Neural cell (in vitro differentiated cells): ENCODE results near the gene CAPN2. TPM values are rescaled to one million over a fixed set of nuclear protein-coding genes. Genes with fewer than 3 reads are reported as not detected.

Experiments used
- H2AFZ ChIP-seq: fragments of 200-600, 300-800 bp; sonication (generic), shearing (Covaris generic); 2 replicates; pipeline ENCODE4 v1.6.0; 2014; ENCODE audit warnings: low read depth, mild to moderate bottlenecking, antibody characterized with exemption, low read length, moderate library complexity
- H3F3A ChIP-seq: fragments of 200-600 bp; shearing (Covaris generic); 2 replicates; pipeline ENCODE4 v1.6.1; 2016; ENCODE audit warnings: mild to moderate bottlenecking, moderate library complexity, mixed read lengths, antibody characterized with exemption, low read length; ENCODE audit not compliant: insufficient read depth, poor library complexity, severe bottlenecking
- H3K27ac ChIP-seq: fragments of 200-600, 300-800 bp; sonication (generic), shearing (Covaris generic); 2 replicates; pipeline ENCODE4 v1.5.1; 2014; ENCODE audit warnings: mild to moderate bottlenecking, low read length, moderate library complexity
- H3K27me3 ChIP-seq: fragments of 300-800, 200-600 bp; sonication (generic), shearing (Covaris generic); 2 replicates; pipeline ENCODE4 v1.6.0; 2014; ENCODE audit warnings: mild to moderate bottlenecking, low read depth, low read length, moderate library complexity; ENCODE audit not compliant: insufficient read depth
- H3K36me3 ChIP-seq: fragments of 300-800, 200-600 bp; sonication (generic), shearing (Covaris generic); 2 replicates; pipeline ENCODE4 v1.5.1; 2014; ENCODE audit warnings: mild to moderate bottlenecking, antibody characterized with exemption, low read length, moderate library complexity; ENCODE audit not compliant: insufficient read depth
- H3K4me2 ChIP-seq: fragments of 300-800, 200-600 bp; sonication (generic), shearing (Covaris generic); 2 replicates; pipeline ENCODE4 v1.6.0; 2014; ENCODE audit warnings: mild to moderate bottlenecking, low read length
- H3K4me3 ChIP-seq: fragments of 300-800, 200-600 bp; sonication (generic), shearing (Covaris generic); 2 replicates; pipeline ENCODE4 v1.5.1; 2014; ENCODE audit warnings: mild to moderate bottlenecking, low read length, moderate library complexity
- H3K79me2 ChIP-seq: fragments of 200-600 bp; shearing (Covaris generic); replicated peaks from 2 replicates; pipeline ENCODE4 v1.6.0; 2014; ENCODE audit warnings: mild to moderate bottlenecking, low read length, moderate library complexity; ENCODE audit not compliant: insufficient read depth
- H3K9ac ChIP-seq: fragments of 300-800, 200-600 bp; sonication (generic), shearing (Covaris generic); 2 replicates; pipeline ENCODE4 v1.6.1; 2016; ENCODE audit warnings: mild to moderate bottlenecking, low read length, mixed read lengths
- H3K9me2 ChIP-seq: fragments of 200-600 bp; shearing (Covaris generic); 2 replicates; pipeline ENCODE4 v1.6.1; 2016; ENCODE audit warnings: mild to moderate bottlenecking, low read length, mixed read lengths; ENCODE audit not compliant: insufficient read depth
- H3K9me3 ChIP-seq: fragments of 200-600, 300-800 bp; sonication (generic), shearing (Covaris generic); 2 replicates; pipeline ENCODE4 v1.6.1; 2016; ENCODE audit warnings: mild to moderate bottlenecking, mixed run types, low read length, moderate library complexity, mixed read lengths
- H4K20me1 ChIP-seq: fragments of 200-600 bp; shearing (Covaris generic); 2 replicates; pipeline ENCODE4 v1.6.1; 2016; ENCODE audit warnings: mild to moderate bottlenecking, mixed run types; ENCODE audit not compliant: insufficient read depth
- EP300 ChIP-seq: fragments of 450-650 bp; conservative IDR thresholded peaks from 2 replicates; pipeline ENCODE4 v1.6.1; 2014; ENCODE audit warnings: antibody characterized with exemption, mild to moderate bottlenecking, moderate library complexity; ENCODE audit not compliant: poor library complexity, severe bottlenecking
- EZH2 ChIP-seq: fragments of 200-600, 300-800 bp; shearing (Covaris generic), sonication (generic); IDR thresholded peaks from 2 replicates; pipeline ENCODE4 v1.6.1; 2014; ENCODE audit warnings: antibody characterized with exemption, low read length, borderline replicate concordance, mild to moderate bottlenecking; ENCODE audit not compliant: insufficient read depth, poor library complexity, severe bottlenecking
- MXI1 ChIP-seq: fragments of 450-650 bp; conservative IDR thresholded peaks from 2 replicates; pipeline ENCODE4 v1.6.1; 2014; ENCODE audit warnings: antibody characterized with exemption, mild to moderate bottlenecking; ENCODE audit not compliant: poor library complexity, severe bottlenecking
- POLR2AphosphoS5 ChIP-seq: IDR thresholded peaks from 2 replicates; pipeline ENCODE4 v1.6.1; 2012
- RAD21 ChIP-seq: fragments of 450-650 bp; conservative IDR thresholded peaks from 2 replicates; pipeline ENCODE4 v1.6.1; 2014; ENCODE audit warnings: antibody characterized with exemption, mild to moderate bottlenecking, moderate library complexity
- SMC3 ChIP-seq: fragments of 450-650 bp; conservative IDR thresholded peaks from 2 replicates; pipeline ENCODE4 v1.6.1; 2014; ENCODE audit warnings: antibody characterized with exemption, mild to moderate bottlenecking, moderate library complexity; ENCODE audit not compliant: poor library complexity
- TAF1 ChIP-seq: IDR thresholded peaks from 2 replicates; pipeline ENCODE4 v1.6.1; 2012; ENCODE audit warnings: low read depth
- polyA plus RNA-seq: library from polyadenylated mRNA; depleted of rRNA; stranded (reverse); fragments of >200 nt; gene quantifications from 2 replicates; pipeline ENCODE4 v1.2.3, GENCODE V29; 2014
- TF ChIP-seq, protein P1 (sequence below): IDR thresholded peaks from 2 replicates; pipeline ENCODE4 v1.6.1; 2012; ENCODE audit warnings: borderline replicate concordance
- TF ChIP-seq, protein P2 (sequence below): fragments of 450-650 bp; IDR thresholded peaks from 2 replicates; pipeline ENCODE4 v1.5.1; 2014; ENCODE audit warnings: antibody characterized with exemption, mild to moderate bottlenecking, moderate library complexity; ENCODE audit not compliant: poor library complexity, severe bottlenecking

The CAPN2 gene
- polyA plus RNA-seq, 1 donor from 2014 or later = 58.8 TPM

DNA sequence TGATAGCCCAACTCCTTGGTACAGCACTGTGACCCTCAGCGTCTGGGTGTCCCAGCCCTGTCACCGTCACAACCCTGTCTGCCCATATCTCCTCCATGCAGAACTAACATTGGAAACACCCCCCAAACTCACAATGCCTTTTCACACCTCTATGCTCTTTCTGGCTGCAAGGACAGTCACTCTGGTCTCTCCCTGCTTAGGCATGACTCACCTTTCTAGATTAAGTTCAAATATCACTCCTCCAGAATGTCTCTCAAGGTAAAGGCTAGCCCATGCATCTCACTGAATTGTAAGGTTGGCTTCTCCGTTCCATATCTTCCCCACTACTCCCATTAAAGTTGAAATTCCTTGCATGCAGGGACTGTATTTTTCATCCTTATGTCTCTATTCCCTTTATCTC, 29.8 kb upstream of the CAPN2 start:
- Histone ChIP-seq H3K9ac (no peak overlapping the region), H3K9me2 (no peaks in the 10 kb centered on the region), H3K36me3 (no peaks in the 10 kb centered on the region), H3K79me2 (no peaks in the 10 kb centered on the region), H3K4me2 (no peak overlapping the region), H3K27me3 (no peaks in the 10 kb centered on the region), H3K27ac (no peak overlapping the region), H3K9me3 (no peaks in the 10 kb centered on the region), H2AFZ (no peak overlapping the region), H3K4me3 (no peak overlapping the region), H4K20me1 (no peaks in the 10 kb centered on the region), H3F3A (no peaks in the 10 kb centered on the region)
- no peak for TF ChIP-seq RAD21
- no peak for TF ChIP-seq MXI1
- no peak for TF ChIP-seq TAF1
- no peak for TF ChIP-seq EP300
- TF ChIP-seq, protein P1, sequence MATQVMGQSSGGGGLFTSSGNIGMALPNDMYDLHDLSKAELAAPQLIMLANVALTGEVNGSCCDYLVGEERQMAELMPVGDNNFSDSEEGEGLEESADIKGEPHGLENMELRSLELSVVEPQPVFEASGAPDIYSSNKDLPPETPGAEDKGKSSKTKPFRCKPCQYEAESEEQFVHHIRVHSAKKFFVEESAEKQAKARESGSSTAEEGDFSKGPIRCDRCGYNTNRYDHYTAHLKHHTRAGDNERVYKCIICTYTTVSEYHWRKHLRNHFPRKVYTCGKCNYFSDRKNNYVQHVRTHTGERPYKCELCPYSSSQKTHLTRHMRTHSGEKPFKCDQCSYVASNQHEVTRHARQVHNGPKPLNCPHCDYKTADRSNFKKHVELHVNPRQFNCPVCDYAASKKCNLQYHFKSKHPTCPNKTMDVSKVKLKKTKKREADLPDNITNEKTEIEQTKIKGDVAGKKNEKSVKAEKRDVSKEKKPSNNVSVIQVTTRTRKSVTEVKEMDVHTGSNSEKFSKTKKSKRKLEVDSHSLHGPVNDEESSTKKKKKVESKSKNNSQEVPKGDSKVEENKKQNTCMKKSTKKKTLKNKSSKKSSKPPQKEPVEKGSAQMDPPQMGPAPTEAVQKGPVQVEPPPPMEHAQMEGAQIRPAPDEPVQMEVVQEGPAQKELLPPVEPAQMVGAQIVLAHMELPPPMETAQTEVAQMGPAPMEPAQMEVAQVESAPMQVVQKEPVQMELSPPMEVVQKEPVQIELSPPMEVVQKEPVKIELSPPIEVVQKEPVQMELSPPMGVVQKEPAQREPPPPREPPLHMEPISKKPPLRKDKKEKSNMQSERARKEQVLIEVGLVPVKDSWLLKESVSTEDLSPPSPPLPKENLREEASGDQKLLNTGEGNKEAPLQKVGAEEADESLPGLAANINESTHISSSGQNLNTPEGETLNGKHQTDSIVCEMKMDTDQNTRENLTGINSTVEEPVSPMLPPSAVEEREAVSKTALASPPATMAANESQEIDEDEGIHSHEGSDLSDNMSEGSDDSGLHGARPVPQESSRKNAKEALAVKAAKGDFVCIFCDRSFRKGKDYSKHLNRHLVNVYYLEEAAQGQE = no peak
- no peak for TF ChIP-seq SMC3
- TF ChIP-seq EZH2 = no peak
- TF ChIP-seq POLR2AphosphoS5 = no peak
- TF ChIP-seq, protein P2, sequence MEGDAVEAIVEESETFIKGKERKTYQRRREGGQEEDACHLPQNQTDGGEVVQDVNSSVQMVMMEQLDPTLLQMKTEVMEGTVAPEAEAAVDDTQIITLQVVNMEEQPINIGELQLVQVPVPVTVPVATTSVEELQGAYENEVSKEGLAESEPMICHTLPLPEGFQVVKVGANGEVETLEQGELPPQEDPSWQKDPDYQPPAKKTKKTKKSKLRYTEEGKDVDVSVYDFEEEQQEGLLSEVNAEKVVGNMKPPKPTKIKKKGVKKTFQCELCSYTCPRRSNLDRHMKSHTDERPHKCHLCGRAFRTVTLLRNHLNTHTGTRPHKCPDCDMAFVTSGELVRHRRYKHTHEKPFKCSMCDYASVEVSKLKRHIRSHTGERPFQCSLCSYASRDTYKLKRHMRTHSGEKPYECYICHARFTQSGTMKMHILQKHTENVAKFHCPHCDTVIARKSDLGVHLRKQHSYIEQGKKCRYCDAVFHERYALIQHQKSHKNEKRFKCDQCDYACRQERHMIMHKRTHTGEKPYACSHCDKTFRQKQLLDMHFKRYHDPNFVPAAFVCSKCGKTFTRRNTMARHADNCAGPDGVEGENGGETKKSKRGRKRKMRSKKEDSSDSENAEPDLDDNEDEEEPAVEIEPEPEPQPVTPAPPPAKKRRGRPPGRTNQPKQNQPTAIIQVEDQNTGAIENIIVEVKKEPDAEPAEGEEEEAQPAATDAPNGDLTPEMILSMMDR = no peak

DNA sequence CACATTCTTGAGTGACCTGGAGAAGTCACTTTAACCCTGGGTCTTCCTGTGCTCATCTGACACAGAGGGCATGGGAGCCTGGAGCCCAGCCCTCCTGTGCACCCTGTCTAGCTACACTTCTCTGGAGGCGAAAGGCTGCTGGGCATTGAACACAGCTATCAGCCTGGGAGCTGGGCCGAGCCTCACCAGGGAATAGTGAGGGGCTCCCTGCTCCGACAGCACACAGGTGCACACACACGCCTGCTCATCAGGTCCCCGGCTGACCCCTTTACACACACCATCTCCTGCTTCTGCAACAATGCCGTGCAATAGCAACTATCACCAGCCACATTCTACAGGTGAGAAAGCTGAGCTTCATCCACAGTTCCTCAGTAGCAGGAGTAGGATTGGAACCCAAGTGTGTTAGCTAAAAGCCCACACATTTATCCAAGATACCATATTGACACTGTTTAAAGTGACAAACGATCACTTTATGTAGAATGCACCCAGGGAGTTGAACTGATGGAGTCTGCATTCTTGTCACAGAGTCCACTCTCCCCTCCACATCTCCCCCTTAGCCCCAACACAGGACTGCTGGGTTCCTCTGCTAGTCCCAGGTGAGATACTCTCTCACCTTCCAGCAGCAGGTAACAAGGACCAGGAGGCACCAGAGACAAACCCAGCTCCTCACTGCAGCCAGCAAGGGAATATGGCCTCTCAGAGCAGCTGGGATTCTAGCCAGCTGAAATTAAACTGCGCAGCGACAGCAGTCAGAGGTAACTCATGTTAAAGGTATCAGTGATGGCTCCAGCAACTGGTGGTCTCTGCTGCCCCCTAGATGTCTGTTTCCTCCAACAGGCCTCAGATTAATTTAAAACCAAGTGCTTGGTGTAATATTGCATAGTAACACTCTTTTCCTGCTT, 28.5 kb upstream of the CAPN2 start:
- Histone ChIP-seq H3K27ac (no peak overlapping the region), H3K36me3 (no peaks in the 10 kb centered on the region), H3K79me2 (no peaks in the 10 kb centered on the region), H3K9ac (no peak overlapping the region), H3F3A (no peaks in the 10 kb centered on the region), H2AFZ (no peak overlapping the region), H3K9me2 (no peaks in the 10 kb centered on the region), H3K4me2 (peak overlapping the region; percentile 38), H3K9me3 (no peaks in the 10 kb centered on the region), H4K20me1 (no peaks in the 10 kb centered on the region), H3K27me3 (no peaks in the 10 kb centered on the region), H3K4me3 (no peak overlapping the region)
- no peak for TF ChIP-seq EP300
- TF ChIP-seq, protein P2 = peak; percentile 98
- TF ChIP-seq SMC3 = peak; percentile 96
- peak; percentile 99 for TF ChIP-seq RAD21
- no peak for TF ChIP-seq EZH2
